Measurements from ENCODE around the gene CNTNAP5. TPM values are rescaled to one million over a fixed set of nuclear protein-coding genes. Genes with fewer than 3 reads are reported as not detected.

The CNTNAP5 gene
- total RNA-seq, 4 donors from 2014 or later: not detected

- Histone ChIP-seq H3K4me3 (no peak overlapping the region), H3K27me3 (no peaks in the 10 kb centered on the region), H3K9me3 (no peaks in the 10 kb centered on the region), H3K27ac (no peak overlapping the region), H3K36me3 (no peaks in the 10 kb centered on the region), H3K4me1 (no peaks in the 10 kb centered on the region)
- ATAC-seq: no peak
- TF ChIP-seq POLR2A (IDR thresholded peaks at IDR 0.05): no peak
- no peak for TF ChIP-seq CTCF (IDR thresholded peaks at IDR 0.05 in 4 of 5, conservative IDR thresholded peaks at IDR 0.05 in 1 of 5)
- no peak for DNase-seq
- intact Hi-C loops (cut with DNase I; ENCODE audit: low total_unique reads) (no loop called here), in situ Hi-C loops (cut with MboI; ENCODE audit: low sequenced_read_pairs in 4 of 4) (no loop called here)
Measured at GRCh38 chr2:124649001-124649400, 623.9 kb downstream of the CNTNAP5 start.

GRCh38 chr2:124652099-124652498, 627.0 kb downstream of the CNTNAP5 start:
- Histone ChIP-seq H3K27ac (no peak overlapping the region), H3K27me3 (no peaks in the 10 kb centered on the region), H3K4me1 (no peaks in the 10 kb centered on the region), H3K9me3 (no peaks in the 10 kb centered on the region), H3K4me3 (no peak overlapping the region), H3K36me3 (no peaks in the 10 kb centered on the region)
- intact Hi-C loops (cut with DNase I; ENCODE audit: low total_unique reads) (no loop called here), in situ Hi-C loops (cut with MboI; ENCODE audit: low sequenced_read_pairs in 4 of 4) (no loop called here)
- TF ChIP-seq CTCF (IDR thresholded peaks at IDR 0.05 in 4 of 5, conservative IDR thresholded peaks at IDR 0.05 in 1 of 5): no peak
- TF ChIP-seq POLR2A (IDR thresholded peaks at IDR 0.05): no peak
- no peak for ATAC-seq
- DNase-seq: no peak

GRCh38 chr2:124658373-124658772, 633.3 kb downstream of the CNTNAP5 start:
- H3K9me3 ChIP-seq: no peaks in the 10 kb centered on the region
- no peak for ATAC-seq
- no peak overlapping the region for H3K4me3 ChIP-seq
- H3K4me1 ChIP-seq: no peaks in the 10 kb centered on the region
- no peak for DNase-seq
- no peak for TF ChIP-seq POLR2A (IDR thresholded peaks at IDR 0.05)
- no peak for TF ChIP-seq CTCF (IDR thresholded peaks at IDR 0.05 in 4 of 5, conservative IDR thresholded peaks at IDR 0.05 in 1 of 5)
- no peaks in the 10 kb centered on the region for H3K27me3 ChIP-seq
- intact Hi-C loops (cut with DNase I; ENCODE audit: low total_unique reads) (no loop called here), in situ Hi-C loops (cut with MboI; ENCODE audit: low sequenced_read_pairs in 4 of 4) (no loop called here)
- H3K36me3 ChIP-seq: no peaks in the 10 kb centered on the region
- H3K27ac ChIP-seq: no peak overlapping the region

GRCh38 chr2:124661558-124661957, 636.5 kb downstream of the CNTNAP5 start:
- Histone ChIP-seq H3K36me3 (no peaks in the 10 kb centered on the region), H3K4me3 (no peak overlapping the region), H3K27me3 (no peaks in the 10 kb centered on the region), H3K27ac (no peak overlapping the region), H3K4me1 (no peaks in the 10 kb centered on the region), H3K9me3 (no peaks in the 10 kb centered on the region)
- DNase-seq (no peak), ATAC-seq (no peak)
- TF ChIP-seq CTCF (IDR thresholded peaks at IDR 0.05 in 4 of 5, conservative IDR thresholded peaks at IDR 0.05 in 1 of 5): no peak
- TF ChIP-seq POLR2A (IDR thresholded peaks at IDR 0.05): no peak
- intact Hi-C loops (cut with DNase I; ENCODE audit: low total_unique reads): no loop called here
- in situ Hi-C loops (cut with MboI; ENCODE audit: low sequenced_read_pairs in 4 of 4): no loop called here

GRCh38 chr2:124662946-124663644, 638.0 kb downstream of the CNTNAP5 start:
- in situ Hi-C loops (cut with MboI; ENCODE audit: low sequenced_read_pairs in 4 of 4): no loop called here
- Histone ChIP-seq H3K27me3 (no peaks in the 10 kb centered on the region), H3K9me3 (no peaks in the 10 kb centered on the region), H3K36me3 (no peaks in the 10 kb centered on the region), H3K4me1 (no peaks in the 10 kb centered on the region), H3K27ac (no peak overlapping the region), H3K4me3 (no peak overlapping the region)
- no peak for DNase-seq
- TF ChIP-seq CTCF (IDR thresholded peaks at IDR 0.05 in 4 of 5, conservative IDR thresholded peaks at IDR 0.05 in 1 of 5) (no peak), POLR2A (IDR thresholded peaks at IDR 0.05) (no peak)
- intact Hi-C loops (cut with DNase I; ENCODE audit: low total_unique reads): no loop called here
- ATAC-seq: no peak

All from gastrocnemius medialis (tissue), 4 donors.